ENCODE measurements around the gene MSRB3.

- TF ChIP-seq POLR2AphosphoS5 (IDR thresholded peaks at IDR 0.05) (no peak), EP300 (IDR thresholded peaks at IDR 0.05) (no peak)
- TF ChIP-seq, protein P1, sequence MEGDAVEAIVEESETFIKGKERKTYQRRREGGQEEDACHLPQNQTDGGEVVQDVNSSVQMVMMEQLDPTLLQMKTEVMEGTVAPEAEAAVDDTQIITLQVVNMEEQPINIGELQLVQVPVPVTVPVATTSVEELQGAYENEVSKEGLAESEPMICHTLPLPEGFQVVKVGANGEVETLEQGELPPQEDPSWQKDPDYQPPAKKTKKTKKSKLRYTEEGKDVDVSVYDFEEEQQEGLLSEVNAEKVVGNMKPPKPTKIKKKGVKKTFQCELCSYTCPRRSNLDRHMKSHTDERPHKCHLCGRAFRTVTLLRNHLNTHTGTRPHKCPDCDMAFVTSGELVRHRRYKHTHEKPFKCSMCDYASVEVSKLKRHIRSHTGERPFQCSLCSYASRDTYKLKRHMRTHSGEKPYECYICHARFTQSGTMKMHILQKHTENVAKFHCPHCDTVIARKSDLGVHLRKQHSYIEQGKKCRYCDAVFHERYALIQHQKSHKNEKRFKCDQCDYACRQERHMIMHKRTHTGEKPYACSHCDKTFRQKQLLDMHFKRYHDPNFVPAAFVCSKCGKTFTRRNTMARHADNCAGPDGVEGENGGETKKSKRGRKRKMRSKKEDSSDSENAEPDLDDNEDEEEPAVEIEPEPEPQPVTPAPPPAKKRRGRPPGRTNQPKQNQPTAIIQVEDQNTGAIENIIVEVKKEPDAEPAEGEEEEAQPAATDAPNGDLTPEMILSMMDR (IDR thresholded peaks at IDR 0.05), result no peak
These were observed 20.5 kb upstream of the MSRB3 start for GRCh38 chr12:65257986-65258385.
